ENCODE results near the gene NPAS3.

Gene NPAS3

DNA sequence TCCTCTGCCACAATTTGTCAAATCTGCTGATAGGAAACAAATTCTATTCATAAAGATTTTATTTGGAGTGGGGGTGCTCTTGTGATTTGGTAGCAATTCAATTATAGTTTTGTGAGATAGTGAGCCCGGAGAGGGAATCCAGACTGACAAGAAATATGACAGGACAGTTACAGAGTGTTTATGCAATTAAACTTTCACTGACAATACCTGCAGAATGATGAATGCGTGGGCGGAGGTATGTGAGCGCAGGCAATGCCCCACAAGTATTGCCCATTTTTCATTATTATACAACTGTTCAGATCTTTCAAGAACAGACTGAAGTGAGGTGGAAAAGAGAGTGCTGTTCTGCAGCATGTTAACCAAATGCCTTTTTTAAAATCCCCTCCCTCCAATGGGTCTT, 753.2 kb downstream of the NPAS3 start:
- DNase-seq, result peak in 1 of 3 experiments; percentile 13

DNA sequence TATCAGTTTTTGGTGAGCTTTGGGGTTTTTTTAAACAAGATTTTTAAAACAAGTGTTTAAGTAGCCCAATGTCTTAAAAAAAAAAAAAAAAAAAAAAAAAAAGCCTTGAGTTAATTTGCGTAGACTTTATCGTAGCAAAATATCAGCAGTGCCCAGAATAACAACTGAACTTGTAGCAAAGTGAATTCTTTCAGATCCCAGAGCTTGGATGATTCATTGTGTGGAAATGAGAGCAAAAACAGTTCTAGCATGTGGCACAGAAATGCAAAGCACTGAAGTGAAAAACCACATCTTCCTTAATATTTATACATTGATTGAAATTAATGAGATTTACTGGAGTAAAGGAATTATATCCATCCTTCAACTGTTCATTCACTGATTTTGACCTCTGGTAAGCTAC, 754.1 kb downstream of the NPAS3 start:
- DNase-seq, result no peak

DNA sequence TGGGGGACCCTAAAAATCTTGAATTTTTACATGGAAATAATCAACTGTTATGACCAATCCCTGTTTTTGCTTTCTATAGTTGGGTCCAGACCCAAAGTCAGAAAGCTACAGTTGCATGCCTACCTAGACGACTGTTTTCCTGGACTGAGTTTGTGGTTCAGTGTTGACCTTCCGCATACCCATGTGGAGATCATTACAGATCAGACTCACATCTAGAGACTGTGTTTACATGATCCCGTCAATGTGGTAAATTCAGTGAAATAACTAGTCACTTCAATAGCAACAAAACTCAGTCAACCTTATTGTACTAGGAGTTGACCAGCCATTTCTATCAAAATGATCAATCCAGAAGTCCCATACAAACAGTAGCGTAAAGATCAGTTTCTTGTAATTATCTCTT, 754.6 kb downstream of the NPAS3 start:
- DNase-seq, result no peak

DNA sequence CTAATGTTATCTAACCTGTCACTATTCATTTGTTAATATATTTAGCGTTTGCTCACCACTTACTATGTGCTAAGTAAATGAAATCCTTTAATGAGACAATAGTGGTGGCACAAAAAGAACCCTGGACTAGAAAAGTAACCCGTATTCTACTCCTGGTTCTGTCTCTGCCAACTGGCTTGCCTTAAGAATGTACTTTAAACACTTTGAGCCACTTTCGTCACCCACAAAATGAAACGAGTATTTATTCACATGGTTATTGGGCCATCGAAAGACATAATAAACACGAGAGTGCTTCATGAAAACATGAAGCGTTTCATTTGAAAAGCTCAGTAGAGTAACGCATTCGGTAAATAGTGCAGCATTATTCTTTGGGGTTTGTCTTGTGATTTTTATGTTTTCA, 757.5 kb downstream of the NPAS3 start:
- peak in 1 of 3 experiments; percentile 72 for DNase-seq

DNA sequence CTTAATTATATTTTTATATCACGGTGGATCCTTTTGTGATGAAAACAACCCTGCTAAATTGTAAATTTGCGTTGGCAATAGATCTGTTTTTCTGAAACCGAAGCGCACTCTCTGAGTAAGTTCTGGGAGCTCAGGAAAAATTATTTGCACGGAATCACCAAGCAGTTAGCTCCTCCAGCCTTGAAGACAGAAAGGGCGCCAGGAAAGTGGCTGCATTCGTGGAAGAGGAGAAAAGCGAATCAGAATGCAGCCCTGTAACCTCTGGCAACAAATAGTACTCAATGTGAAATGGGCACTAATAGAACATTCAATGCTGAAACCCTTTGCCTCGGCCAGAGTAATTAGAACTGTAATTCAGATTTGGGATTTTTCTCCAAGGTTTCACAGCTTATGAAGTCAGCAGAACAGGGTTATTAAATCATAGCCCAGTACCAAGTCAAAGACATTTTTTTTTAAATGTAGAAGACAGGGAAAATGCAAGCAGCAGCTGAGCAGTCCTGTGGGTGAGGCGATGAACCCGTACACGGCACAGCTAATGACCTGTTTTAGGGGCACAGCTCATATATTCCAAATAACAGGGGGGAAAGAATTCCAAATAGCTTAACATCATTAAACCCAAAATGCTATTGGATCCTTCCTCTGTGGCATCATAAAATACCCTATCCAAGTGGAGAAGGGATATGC, 760.8 kb downstream of the NPAS3 start:
- DNase-seq, result no peak

DNA sequence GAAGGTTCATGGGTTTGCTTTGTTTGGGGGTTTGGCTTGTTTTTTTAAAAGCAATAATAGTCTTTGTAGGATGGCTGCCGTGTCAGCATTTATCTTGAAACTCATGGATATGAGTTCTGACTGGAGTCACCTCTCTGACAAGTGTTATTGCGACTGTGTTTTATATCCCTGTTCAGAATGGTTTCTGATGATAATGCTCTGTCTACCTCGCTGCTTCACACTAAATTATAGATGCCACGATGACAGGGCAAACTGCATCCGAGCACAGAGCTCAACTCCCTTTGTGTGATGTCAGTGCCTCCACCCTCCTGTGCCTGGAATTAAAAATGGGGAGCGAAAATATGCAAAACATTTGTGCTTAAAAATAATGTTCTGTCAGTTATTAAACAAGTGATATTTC, 761.4 kb downstream of the NPAS3 start:
- DNase-seq, result no peak

DNA sequence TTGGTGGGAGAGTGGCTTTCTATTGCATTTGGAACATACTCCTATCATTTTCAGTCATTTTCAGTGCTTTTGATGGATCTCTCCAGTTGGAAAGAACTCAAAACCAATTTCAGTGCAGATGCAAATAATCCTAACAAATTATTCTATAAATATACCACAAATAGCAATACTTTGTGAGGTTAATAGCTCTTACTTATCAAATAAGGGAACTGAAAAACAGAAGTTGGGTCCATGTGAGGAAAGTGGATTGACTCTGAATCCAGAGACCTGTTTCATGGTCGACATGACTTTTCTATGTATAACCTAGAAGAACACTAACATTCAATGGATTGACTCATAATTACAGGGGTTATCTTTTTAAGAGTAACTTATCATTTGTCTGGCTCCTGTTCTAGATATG, 763.6 kb downstream of the NPAS3 start:
- no peak for DNase-seq

DNA sequence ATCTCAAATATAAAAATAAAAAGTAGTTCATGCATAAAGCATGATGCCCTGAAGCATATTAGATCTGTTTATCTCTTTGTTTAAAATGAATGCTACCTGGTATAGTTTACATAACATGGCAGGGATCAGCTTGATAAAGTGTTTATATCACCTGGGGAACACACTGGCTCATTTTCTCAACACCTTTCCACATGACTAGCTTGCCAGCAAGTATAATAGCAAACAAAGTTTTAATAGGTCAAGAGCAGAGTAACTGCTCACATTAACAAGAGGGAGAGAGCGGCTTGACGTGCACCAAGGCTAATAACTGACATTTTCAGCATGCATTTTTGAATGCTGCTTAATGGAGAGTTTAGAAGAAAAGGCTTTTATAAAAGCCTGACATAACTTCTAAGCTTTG, 765.8 kb downstream of the NPAS3 start:
- peak in 2 of 3 experiments; percentile 65 to 84 for DNase-seq

DNA sequence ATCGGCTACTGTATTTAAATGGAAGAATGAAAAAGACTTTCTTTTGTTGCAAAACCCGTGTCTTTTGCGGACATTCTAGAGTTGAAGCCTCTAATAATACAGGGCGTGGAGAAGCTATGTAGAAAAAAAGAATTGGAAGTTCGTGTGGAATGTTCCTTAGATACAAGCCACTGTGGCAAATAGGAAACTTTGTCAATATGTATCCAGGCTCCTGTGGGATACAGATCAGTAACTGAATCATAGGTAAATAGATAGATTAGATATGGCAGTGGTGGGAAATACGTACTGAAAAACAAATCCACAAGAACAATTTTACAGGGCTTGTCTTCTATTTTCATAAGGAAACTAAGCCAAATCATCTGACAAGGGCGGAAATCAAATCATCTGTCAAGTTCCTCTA, 766.8 kb downstream of the NPAS3 start:
- DNase-seq, result no peak

DNA sequence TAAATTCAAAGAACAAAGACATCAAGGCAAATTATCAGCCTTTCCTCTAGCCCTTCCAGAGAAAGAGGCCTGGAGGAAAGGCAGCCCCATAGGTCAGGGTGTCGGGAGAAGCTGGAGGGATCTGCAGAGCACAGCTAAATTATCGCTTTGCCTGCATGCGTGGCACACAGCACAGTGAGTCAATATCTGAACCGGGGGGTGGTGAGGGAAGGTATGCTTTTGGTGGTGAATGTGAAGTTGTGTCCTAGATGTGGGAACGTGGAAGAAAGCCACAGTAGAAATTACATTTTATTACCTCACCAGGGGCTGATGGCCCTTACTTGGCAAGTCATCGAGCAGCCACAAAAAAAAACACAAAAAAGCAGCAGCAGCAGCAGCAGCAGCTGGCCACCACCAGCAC, 769.0 kb downstream of the NPAS3 start:
- no peak for DNase-seq

DNA sequence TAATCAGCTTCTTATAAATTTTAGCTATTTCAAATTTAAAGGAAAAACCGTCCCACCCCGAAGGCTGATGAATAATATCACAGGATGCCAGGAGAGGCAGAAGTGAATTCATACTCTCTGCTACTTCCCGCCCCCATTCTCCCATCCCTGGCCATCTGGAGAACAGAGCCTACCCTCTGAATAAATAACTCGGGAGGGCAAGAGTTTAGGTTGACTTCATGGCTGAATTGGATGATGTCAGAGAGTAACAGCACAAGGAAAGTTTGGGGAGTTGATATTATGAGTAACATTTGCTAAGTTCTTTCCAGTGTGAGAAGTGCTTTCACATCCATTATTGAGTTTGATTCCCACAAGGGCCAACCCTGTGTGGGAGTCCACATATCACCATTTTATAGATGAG, 770.6 kb downstream of the NPAS3 start:
- DNase-seq, result no peak

DNA sequence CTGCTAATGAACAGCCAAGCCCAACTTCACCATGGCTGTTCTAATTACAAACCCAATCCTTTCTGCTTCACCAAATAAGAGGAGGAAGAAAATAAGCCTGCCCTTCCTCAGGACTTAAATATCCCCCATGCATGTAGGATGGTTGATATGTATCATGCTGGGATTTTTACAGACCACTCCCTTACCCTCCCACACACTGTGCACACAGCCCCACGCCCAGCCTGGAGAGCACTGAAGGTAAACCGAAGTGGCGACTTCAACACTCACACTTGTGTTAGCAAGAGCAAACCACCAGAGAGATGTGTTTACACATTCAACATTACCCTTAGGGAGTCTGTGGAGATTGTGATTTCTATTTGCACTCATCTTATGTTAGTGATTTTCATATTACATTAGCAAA, 771.0 kb downstream of the NPAS3 start:
- peak in 2 of 3 experiments; percentile 12 to 66 for DNase-seq

DNA sequence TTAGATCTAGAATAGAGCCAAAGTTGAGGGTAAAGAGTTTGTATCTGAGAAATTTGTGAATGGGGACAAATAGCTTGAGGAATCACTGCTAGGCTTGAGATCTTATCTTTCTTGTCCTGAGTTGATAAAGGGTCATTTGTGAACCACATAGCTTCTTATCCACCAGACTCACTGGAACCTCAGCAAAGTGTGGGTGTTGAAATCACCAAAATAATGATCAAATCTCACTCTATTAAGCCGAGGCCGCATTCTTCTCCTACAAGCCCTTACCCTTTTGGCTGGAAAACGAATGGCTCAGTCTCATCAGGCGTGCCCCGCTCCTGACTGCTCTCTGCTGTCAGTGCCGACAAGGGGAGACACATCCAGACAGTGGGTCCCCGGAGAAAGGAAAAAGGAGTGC, 771.6 kb downstream of the NPAS3 start:
- no peak for DNase-seq

DNA sequence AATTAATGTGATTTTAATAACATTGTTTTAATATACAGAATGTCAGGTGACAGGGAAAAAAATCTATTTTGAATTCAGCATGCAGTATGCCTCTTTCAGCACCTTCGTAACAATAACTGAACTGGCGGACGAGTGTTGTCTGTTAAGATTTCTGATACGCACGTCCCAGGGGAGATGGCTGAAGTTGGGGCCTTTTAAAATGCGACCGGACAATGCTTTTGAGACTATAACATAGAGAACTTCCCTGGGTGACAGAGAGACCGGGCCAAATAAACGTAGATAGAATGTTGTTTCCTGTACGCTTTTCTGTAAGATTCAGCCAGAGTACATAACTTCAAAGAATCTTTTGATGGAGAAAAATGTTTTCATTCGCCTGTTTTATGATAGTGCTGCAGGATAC, 772.5 kb downstream of the NPAS3 start:
- DNase-seq, result no peak

DNA sequence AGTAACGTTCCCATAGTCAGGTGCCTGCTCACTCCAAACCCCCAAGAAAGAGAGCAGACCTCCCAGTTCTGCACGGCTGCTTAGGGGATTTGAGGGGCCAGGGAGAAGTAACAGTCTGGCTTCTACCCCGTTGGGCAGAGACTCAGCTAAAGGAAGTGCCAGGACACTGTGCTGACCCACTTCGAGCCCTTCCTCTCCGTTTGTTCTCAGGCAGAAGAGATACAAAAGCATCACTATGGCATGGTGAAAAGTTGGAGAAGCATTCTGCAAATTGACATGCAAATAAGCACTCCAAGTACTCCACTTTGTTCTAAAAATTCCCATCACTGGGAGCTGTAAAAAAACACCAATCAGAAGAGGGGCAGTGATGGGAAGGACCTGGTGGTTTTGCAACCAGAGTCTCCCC, 773.1 kb downstream of the NPAS3 start:
- DNase-seq, result no peak

DNA sequence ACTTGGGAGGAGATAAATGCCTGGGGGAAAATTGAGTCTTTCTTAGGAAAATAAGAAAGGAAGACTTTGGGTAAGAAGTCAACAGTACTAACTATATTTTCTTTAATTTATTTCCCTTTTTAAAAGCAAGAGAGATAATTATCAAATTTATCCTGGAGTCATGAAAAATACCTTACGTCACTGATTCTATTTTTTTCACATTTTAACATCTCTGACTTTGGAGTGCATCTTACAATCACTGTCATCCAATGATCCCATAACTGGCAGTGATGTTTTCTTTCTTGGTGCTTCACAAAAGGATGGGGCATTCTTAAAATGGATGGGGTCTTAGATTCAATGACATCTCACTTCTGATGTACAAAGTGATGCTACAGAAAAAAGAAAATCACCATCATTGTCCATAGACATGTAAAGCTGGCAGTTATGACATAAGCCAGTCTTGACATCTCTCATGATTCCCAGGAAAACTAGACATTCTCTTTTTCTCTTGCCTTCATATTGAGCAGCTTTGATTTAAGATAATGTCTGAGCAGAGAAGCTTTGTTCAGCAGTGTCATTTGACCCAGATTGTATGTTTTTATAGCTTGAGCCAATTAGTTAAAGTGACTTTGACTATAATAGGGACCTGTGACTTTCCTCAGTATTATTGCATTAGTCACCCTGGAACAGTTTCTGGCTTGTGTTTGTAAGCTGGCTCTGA, 776.0 kb downstream of the NPAS3 start:
- peak in 1 of 3 experiments; percentile 42 for DNase-seq

DNA sequence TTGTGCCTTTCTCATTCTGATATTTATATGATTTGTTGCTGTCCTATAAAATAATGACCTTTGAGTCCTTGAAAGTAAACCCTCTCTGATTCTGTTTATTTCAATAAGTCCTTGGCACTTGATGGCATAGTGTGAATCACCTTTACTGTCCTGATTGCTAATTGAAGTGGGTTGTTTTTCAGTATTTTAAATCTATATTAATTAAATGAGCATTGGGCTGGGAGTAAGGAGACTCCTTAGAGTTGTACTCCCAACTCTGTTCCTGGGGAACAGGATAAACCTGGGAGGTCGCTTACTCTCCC, 776.5 kb downstream of the NPAS3 start:
- no peak for DNase-seq

DNA sequence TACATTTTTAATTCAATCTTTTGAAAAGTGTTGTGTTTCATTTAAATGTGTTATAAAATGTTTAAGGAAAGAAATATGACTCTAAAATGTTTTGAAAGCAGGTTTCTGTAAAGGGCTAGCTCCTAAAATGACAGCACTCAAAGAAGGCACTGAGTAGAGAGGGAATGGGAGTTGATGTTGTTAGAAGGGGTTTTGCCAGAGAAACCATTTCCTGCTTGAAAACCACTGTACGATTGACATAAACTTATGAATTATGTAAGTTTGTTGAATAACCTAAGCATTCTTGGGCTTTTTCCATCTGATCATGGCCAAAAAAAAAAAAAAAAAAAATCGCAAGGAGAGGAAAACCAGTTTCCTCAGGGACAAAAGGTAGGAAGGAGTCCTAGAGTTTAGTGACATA, 778.2 kb downstream of the NPAS3 start:
- no peak for DNase-seq

DNA sequence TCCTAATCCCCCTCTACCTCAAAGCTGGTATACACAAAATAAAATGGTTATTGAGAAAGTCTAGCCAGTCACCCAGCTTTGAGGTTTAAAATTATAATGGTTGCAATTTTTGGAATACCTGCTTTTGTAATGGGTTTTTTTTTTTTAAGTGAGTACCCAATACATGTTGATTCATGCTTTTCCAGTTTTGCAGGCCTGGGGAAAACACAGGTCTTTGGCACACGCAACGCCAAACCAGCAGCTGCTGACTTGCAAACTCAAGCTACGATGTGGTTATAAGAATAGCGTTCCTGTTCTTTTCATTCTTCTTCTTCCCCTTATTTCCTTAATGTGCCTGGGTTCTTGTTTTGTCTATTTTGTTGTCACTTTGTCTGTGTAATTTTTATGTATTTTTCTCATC, 779.2 kb downstream of the NPAS3 start:
- DNase-seq, result no peak

DNA sequence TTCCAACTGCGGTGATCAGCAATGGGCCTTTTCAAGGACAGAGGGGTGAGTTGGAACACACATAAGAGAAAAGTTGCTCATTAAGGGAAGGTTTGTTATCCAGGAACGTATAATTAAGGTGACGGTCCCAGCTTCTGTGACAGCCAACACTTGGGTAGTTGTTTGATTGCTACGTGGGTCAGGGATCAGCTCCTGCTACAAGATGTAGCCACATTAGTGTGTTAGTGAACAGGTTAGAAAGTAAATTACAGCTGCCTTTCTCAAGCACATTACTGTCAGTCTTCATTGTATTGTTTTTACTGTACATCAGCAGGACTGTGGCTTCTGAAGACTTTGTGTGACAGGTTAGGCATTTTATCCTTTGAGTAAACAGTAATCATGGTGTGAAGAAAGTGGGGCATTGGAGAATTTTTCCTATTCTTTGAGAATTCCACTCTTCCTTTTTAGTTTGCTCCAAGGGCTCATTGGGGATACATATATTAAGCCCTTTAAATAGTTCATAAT, 781.7 kb downstream of the NPAS3 start:
- peak in 2 of 3 experiments; percentile 19 to 67 for DNase-seq

DNA sequence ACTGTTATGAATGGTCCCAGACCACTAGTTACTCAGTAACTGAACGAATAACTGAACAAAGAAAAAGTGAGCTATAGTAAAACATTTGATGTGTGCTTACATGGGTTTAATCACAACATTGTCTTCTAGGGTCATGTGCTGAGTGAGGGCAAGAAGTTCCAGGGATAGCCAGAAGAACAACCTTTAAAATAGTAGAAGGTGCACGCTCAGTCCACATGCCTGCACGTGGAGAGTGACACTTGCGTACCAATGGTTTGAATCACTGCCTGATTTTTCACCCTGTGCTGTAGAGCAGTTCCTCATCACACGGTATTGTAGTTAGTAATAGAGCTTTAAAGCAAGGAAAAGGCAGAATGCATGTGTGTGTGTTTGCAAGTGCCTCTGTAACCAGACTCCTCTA, 788.0 kb downstream of the NPAS3 start:
- no peak for DNase-seq

DNA sequence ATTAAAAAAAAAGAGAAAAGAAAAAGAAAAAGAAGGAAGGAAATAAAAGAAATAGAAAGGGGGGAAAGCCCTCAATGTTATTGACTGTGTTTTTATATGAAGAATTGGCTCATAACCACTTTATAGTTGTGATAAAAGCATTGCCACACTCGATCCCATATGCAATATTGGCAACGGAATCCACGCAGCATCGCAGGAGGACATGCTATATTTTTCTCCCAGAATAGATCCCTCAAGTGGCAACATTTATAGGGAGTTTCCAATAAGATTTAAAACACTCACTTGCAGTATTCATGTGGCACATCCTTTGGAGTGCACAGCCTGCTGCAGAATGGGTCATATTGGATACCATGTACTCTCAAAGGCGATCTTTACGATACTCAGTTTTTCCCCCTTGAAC, 788.9 kb downstream of the NPAS3 start:
- DNase-seq, result no peak

DNA sequence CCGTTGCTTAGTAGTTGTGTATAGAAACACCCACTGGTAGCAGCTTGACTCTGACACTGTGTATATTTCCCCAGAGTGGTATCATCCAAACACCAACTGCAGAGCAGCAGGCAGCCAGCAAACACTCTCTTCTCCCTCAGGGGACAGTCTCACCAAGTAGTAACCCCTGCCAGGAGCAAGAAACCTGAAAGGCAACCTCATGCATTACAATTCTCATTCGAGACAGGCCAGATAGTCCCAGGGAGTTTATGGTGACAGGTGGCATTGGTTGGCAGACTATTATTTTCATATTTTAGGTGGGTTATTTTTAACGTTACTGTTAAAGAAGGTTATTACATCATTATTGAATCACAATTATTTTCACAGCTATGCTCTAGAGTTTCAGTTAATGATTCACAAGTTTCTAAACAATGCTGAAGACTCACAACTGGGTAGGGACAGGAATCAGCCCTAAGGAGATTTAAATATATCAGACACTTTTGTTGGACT, 789.4 kb downstream of the NPAS3 start:
- peak in 2 of 3 experiments; percentile 19 to 58 for DNase-seq

DNA sequence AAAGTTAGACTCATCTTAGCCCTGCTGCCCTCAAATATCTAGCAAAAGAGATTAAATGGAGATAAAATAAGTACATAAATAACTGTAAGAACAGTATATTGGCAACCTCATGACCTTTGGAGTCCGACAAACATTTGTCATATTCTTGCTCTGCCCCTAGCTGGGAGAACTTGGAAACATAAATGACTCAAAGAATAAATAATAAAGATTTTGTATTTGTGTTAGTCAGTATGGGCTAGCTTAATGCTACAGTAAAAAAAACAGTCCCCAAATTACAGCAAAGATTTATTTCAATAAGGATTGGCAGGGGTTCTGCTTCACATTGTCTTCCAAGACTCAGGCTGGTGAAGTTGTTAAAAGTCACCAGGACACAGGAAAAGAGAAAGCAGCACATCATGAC, 791.5 kb downstream of the NPAS3 start:
- DNase-seq, result no peak

DNA sequence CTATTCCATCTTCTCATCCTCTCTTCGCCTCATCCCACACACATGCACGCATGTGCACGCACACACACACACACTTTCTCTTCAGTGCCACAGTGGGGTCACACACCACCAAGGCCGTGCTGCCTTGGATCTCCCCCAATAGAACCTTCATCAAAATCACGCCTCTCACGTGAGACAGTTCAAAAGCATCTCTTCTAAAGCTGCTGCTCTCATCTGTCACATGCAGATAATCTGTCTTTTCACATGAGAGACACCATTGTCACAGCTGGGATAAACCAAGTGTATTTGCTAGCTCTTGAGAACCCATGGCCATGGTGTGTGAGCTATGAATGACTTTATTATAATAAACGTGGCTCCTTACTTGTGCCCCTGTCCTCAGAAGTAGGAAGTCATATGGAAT, 793.5 kb downstream of the NPAS3 start:
- peak in 1 of 3 experiments; percentile 47 for DNase-seq
